ENCODE data around the gene CCL3.

CCL3 gene

DNA sequence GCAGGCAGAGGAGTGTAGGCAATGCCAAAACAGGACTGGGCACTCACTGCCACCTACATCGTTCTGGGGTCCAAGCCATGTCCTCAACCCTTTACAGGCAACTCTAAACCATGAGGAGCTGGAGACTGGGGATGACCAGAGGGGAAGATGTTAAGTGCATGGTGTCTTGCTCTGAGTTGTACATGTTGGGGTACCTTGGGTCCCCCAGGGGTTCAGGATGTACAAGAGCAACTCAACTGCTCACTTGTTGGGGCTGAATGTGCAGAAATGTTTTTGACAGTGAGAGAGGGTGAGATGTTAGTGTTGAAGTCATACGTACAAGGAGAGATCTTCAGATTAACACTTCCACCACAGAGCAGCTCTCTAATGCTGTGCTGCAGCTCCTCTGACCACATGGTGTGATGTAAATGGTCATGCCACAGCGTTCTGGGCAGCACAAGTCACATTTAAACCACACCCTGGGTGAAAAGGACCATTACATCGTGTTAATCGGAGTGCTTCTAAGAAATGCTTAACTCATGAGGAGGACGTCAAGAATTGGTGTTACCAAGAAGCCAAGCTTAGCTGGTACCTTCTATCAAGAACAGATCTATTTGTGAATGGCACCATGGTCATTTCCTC is 23.5 kb downstream of the CCL3 start:
- DNase-seq (ENCODE audit: extremely low read depth, low read depth): no peak
- no peak overlapping the region for H3K4me3 ChIP-seq (replicated peaks; ENCODE audit: low read depth, low read length)
- no peak for TF ChIP-seq CTCF (IDR thresholded peaks at IDR 0.05; ENCODE audit: low read depth, low read length, missing control alignments)

GRCh38 chr17:36063786-36064541 is 26.0 kb downstream of the CCL3 start, which contains the start of gene CCL18:
TSS of gene CCL18 (plus strand) at chr17:36064272. CDS start at chr17:36064343, 71 bp downstream.
- no peak for TF ChIP-seq CTCF (IDR thresholded peaks at IDR 0.05; ENCODE audit: low read depth, low read length, missing control alignments)
- DNase-seq (ENCODE audit: extremely low read depth, low read depth): no peak
- H3K4me3 ChIP-seq (replicated peaks; ENCODE audit: low read depth, low read length): no peak within 1 kb of the TSS

DNA sequence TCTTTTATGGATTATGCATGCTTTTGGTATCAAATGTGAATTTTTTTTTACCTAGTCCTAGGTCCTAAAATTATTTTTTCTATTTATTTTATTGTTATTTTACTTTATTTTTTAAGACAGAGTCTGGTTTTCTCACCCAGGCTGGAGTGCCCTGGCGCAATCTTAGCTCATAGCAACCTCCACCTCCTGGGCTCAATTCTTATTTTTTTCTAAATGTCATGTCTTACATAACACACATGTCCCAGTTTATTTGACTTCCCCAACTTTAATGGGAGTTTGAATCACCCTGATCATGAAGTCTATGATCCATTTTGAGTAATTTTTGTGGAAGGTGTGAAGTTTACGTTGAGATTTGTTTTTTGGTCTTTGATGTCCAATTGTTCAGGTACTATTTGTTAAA is 29.1 kb downstream of the CCL3 start:
- H3K4me3 ChIP-seq (replicated peaks; ENCODE audit: low read depth, low read length): no peak overlapping the region
- no peak for DNase-seq (ENCODE audit: extremely low read depth, low read depth)
- no peak for TF ChIP-seq CTCF (IDR thresholded peaks at IDR 0.05; ENCODE audit: low read depth, low read length, missing control alignments)

DNA sequence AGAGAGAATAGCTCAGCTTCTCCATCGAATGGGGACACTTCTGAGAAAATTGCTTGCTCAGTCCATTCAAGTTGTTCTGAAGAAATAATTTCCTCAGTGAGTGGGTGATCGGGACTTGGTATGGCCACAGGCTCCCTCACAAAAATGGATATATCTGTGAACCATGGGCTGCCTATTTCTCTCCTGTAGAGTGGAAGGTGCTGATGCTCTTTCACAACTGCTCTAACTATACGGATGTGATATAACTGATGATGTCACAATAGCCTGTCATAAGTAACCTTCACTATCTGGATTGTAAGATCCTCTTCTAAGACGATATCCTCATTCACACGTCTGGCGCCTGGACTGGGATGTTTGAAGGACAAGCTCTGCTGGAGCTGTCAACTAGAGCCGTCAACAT is 30.5 kb downstream of the CCL3 start:
- H3K4me3 ChIP-seq (replicated peaks; ENCODE audit: low read depth, low read length): no peak overlapping the region
- TF ChIP-seq CTCF (IDR thresholded peaks at IDR 0.05; ENCODE audit: low read depth, low read length, missing control alignments): no peak
- DNase-seq (ENCODE audit: extremely low read depth, low read depth): no peak

- no peak for DNase-seq (ENCODE audit: extremely low read depth, low read depth)
- H3K4me3 ChIP-seq (replicated peaks; ENCODE audit: low read depth, low read length): no peak overlapping the region
- no peak for TF ChIP-seq CTCF (IDR thresholded peaks at IDR 0.05; ENCODE audit: low read depth, low read length, missing control alignments)
Observed at GRCh38 chr17:36057911-36058310, 32.0 kb downstream of the CCL3 start.

- DNase-seq (ENCODE audit: extremely low read depth, low read depth): no peak
- no peak overlapping the region for H3K4me3 ChIP-seq (replicated peaks; ENCODE audit: low read depth, low read length)
- TF ChIP-seq CTCF (IDR thresholded peaks at IDR 0.05; ENCODE audit: low read depth, low read length, missing control alignments): no peak
Observed at GRCh38 chr17:36055921-36056520, 33.9 kb downstream of the CCL3 start.

All from HFF-Myc (cell line).